ENCODE results near the gene TNRC6B.

TNRC6B gene

DNA sequence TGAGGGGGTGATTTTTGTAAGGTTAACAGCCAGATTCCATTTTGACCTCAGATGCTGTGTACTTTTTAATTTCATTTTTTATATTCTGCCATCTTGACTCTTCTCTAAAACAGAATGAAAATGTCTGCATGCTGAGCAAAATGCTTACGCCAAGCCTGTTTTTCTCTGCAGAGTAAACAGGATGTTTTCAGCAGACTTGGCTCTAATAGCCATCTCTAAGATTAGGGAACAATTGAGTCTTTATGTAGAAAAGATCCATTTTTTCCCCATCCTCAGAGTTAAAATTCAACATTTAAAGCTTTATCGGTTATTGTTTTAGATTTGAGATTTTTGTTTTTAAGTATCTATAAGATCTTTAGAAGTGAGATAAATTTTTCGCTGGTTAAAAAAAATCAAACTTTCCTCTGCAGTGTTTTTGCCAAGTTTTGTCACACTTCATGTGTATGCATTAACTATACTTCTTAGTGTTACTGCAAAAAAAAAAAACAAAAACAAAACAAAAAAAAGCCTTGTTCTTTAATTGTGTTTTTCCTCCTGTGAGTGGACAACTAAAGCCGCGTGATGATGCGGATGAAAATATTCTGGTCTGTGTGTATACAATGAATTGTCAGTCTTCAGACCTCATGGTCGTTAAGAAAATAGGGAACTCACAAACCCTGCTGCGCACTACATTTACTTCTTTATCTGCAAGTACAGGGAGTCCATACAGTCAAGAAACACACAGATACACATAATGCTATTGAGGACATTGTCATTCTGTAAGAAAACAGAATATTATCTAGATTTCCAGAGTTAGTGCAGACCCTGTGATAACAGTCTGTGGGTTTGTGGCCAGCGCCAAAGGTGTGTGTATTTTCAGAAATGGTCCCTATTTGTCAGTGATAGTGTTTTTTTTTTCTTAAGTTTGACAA is 151.1 kb downstream of the TNRC6B start:
- DNase-seq (ENCODE audit: low spot score): no peak
- TF ChIP-seq, protein P1, sequence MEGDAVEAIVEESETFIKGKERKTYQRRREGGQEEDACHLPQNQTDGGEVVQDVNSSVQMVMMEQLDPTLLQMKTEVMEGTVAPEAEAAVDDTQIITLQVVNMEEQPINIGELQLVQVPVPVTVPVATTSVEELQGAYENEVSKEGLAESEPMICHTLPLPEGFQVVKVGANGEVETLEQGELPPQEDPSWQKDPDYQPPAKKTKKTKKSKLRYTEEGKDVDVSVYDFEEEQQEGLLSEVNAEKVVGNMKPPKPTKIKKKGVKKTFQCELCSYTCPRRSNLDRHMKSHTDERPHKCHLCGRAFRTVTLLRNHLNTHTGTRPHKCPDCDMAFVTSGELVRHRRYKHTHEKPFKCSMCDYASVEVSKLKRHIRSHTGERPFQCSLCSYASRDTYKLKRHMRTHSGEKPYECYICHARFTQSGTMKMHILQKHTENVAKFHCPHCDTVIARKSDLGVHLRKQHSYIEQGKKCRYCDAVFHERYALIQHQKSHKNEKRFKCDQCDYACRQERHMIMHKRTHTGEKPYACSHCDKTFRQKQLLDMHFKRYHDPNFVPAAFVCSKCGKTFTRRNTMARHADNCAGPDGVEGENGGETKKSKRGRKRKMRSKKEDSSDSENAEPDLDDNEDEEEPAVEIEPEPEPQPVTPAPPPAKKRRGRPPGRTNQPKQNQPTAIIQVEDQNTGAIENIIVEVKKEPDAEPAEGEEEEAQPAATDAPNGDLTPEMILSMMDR (IDR thresholded peaks at IDR 0.05; ENCODE audit: borderline replicate concordance, control extremely low read depth, extremely low read depth, insufficient read depth, missing control alignments): no peak
- in situ Hi-C loops (cut with MboI; ENCODE audit: low sequenced_read_pairs, unreplicated experiment): no loop called here

DNA sequence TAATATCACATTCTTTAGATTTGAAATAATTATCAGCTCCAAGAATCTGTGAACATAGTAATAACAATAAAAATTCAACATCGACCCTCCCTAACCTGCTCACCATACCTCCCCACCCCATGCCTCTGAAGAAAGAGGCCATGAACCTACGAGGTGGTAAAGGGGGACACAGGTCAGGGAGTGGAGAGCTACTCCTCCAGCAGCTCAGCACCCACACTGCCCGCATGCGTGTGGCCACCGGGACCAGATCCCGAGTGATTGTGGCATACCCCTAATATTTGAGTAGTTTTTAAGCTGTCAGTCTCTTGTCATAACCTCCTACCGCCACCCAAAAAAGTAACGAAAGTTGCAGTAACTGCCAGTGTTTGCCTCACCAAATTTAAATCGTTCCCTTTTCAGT is 151.7 kb downstream of the TNRC6B start:
- in situ Hi-C loops (cut with MboI; ENCODE audit: low sequenced_read_pairs, unreplicated experiment): no loop called here
- TF ChIP-seq, protein P1 (IDR thresholded peaks at IDR 0.05; ENCODE audit: borderline replicate concordance, control extremely low read depth, extremely low read depth, insufficient read depth, missing control alignments): no peak
- DNase-seq (ENCODE audit: low spot score): no peak

DNA sequence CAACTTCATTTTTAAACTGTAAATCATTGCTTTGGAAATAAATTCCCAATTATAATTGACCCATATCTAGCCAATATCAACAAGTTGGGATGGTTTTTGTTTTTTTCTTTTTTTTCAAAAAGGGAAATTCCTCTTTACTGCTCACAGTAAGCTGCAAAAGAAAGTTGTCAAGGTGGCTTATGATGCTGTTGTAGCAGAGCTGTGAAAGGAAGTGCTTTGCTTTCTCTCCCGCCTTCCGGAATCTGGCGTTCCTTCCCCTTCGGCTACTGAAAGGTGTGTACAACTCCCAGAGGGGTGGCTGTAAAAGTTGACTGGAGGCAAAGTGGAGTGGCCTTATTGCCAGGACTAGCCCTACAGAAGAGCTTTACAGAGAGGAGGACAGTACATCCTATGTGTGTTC is 152.4 kb downstream of the TNRC6B start:
- no peak for DNase-seq (ENCODE audit: low spot score)
- in situ Hi-C loops (cut with MboI; ENCODE audit: low sequenced_read_pairs, unreplicated experiment): no loop called here
- TF ChIP-seq, protein P1 (IDR thresholded peaks at IDR 0.05; ENCODE audit: borderline replicate concordance, control extremely low read depth, extremely low read depth, insufficient read depth, missing control alignments): no peak

DNA sequence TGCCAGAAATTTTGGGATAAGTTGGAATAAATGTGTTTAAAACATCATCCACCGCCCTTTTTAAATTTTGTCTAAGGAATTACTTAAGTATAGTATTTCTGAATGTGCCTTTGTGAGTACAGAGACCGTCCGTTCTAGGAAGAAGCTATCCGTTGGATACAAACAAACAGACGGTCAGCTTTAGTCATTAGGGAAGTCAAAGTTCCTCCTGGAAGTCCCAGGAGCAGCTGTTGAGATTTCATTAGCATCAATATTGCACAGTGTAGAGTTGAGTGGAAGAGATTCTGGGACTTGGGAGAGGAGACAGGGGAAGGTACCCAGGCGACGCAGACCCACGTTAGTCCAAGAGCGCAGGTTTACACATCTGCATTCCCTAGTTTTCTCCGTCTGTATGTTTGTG is 152.9 kb downstream of the TNRC6B start:
- DNase-seq (ENCODE audit: low spot score): no peak
- TF ChIP-seq, protein P1 (IDR thresholded peaks at IDR 0.05; ENCODE audit: borderline replicate concordance, control extremely low read depth, extremely low read depth, insufficient read depth, missing control alignments): no peak
- in situ Hi-C loops (cut with MboI; ENCODE audit: low sequenced_read_pairs, unreplicated experiment): no loop called here

DNA sequence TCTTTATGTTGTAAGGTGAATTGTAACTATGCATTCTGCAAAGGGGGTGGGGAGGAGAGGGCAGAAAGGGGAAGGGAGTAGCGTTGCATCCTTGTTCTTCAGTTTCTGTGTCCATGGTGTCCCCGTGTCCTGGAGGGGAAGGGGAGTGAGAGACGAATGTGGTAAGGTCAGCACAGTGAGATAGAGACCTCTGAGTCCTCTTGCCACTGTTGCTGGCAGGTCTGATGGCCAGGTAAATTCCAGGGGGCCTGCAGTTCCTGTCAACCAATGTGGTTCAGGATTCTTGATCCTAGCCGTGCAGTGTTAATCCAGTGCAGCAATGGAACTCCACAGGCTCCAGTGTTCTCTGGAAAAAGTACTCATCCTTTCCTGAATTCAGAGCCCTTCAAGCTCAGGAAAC is 154.0 kb downstream of the TNRC6B start:
- in situ Hi-C loops (cut with MboI; ENCODE audit: low sequenced_read_pairs, unreplicated experiment): no loop called here
- TF ChIP-seq, protein P1 (IDR thresholded peaks at IDR 0.05; ENCODE audit: borderline replicate concordance, control extremely low read depth, extremely low read depth, insufficient read depth, missing control alignments): no peak

DNA sequence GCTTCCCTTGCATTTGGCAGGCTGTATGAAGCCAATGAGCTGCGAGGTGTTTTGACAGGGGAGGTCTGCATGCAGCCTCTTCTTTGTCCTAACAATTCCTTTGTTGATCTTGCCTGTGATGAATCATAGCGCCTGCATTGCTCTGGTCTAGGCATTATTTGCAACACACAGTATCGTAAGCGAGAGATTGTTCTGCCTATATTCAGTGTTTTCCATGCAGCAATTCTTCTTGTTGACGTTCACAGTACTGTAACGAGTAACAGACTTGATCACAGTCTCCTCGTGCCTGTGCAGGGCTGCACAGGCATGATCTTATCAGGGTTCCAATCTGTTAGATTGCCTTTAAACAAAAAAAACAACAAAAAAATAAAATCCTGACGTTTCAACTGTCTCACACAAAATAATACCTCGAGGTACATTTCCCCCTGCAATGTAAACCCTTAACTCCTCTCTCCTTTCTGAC is 154.6 kb downstream of the TNRC6B start:
- TF ChIP-seq, protein P1 (IDR thresholded peaks at IDR 0.05; ENCODE audit: borderline replicate concordance, control extremely low read depth, extremely low read depth, insufficient read depth, missing control alignments): no peak
- DNase-seq (ENCODE audit: low spot score): no peak
- in situ Hi-C loops (cut with MboI; ENCODE audit: low sequenced_read_pairs, unreplicated experiment): no loop called here

More for the DNA sequence above, 154.0 kb downstream of the TNRC6B start:
- no peak for DNase-seq (ENCODE audit: low spot score)
